G401 (cell line): ENCODE measurements around the gene CACTIN. TPM values are rescaled to one million over a fixed set of nuclear protein-coding genes. Genes with fewer than 3 reads are reported as not detected.

Experiments
- DNase-seq: peaks from one replicate; pipeline ENCODE4 v3.0.0-alpha.2; 2015; ENCODE audit warnings: low spot score
- in situ Hi-C: cut with HindIII; loops from 2 replicates; pipeline ENCODE4 v1.10.0; 2016; ENCODE audit warnings: low sequenced_read_pairs, mixed read lengths
- total RNA-seq: library from RNA; depleted of rRNA; stranded (reverse); fragments of >200 nt; shearing (Covaris generic); gene quantifications from 2 replicates; pipeline ENCODE4 v1.2.3, GENCODE V29; 2014

CACTIN gene
- total RNA-seq, 1 experiment from 2014 or later, result 43.3 TPM

DNA sequence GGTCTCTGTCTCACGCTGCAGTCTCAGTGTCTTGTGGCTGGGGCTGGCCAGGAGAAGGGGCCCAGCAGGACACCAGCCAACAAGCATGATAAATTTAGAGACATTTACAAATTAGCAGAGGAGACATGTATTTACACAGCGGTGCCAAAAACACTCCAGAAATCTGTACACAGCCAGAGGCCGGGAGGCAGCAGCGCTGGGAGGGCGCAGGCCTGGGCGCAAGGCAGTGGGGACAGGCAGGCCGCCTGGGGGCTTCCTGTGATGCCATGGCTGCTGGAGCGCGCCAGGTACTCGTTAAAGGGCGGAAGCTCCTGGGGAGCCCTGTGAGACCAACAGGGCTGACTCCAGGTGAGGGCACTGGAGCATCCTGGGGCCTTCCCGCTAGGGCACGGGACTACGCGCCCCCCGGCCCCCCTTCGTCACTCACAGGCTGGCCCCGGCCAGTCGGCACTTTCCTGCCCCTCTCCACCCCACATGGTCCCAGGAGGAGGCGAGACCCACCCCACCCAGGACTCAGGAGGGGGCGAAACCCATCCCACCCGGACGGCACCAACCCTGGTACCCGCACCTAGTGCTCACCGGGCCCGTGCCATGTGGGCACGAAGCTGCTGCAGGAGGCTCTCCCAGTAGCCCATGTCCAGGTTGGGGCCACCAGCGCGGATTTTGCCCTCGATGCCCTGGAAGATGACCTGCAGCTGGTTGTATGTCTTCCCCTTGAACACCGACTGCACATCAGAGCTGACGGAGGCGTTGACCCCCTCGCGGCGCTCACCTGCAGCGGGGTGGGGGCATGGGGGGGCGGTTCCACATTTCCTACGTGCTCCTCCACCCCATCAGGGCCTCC is 12.6 kb downstream of the CACTIN start:
- no peak for DNase-seq
- in situ Hi-C loops, result no loop called here

DNA sequence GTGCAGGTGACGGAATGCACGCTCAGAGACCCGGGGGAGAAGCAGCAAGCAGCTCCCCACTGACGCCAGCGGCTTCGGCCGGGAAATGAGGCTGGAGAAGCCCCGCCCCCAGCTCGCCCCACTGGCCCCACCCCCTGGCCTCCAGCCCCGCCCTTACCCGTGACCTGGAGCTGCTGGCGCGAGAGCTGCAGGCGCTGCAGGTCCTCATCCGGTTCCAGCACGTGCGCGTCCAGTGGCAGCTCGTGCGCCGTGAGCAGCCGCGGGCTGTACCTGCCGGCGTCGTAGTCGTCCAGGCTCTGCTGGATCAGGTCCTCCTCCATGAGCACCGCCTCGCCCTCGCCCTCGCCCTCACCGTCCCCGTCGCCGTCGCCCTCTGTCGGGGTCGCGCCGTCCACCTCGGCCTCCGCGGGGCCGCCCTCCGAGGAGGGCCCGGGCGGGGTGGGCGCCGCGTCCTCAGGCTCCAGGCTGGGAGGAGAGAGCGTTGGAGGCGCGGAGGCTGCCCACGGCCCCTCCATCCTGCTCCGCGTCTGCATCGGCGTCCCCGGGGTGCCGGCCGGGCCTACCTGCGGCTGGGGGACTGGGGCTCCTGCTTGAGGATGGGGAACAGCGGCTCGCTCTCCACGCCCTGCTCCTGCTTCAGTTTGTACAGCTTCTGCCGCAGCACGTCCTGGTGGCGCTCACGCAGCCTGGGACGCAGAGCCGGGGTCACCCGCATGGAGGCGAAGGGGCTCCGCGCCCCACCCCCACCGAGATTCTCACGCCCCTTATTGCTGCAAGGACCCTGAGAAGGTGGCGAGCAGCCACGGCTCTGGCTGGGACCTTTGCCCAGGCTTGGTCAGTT is 13.5 kb downstream of the CACTIN start:
- DNase-seq, result no peak
- in situ Hi-C loops, result no loop called here

DNA sequence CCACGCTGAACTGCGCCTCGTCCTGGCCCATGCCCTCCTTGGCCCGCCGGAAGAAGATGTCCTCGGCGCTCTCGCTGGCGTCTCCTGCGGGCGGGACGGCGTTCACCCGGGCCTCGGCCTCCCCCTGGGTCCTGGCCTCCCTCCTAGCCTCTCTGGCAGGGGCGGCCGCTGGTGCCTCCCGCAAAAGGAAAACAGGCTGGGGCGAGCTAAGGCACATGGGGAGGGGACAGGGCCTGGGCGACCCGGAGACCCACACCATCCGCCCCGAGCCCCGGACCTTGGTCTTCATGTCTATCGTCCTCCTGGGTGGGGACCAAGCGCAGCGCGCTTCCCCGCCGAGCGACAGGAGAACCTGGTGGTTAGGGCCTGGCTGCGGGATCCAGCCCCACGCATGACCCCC is 14.3 kb downstream of the CACTIN start:
- in situ Hi-C loops, result no loop called here
- DNase-seq, result no peak

DNA sequence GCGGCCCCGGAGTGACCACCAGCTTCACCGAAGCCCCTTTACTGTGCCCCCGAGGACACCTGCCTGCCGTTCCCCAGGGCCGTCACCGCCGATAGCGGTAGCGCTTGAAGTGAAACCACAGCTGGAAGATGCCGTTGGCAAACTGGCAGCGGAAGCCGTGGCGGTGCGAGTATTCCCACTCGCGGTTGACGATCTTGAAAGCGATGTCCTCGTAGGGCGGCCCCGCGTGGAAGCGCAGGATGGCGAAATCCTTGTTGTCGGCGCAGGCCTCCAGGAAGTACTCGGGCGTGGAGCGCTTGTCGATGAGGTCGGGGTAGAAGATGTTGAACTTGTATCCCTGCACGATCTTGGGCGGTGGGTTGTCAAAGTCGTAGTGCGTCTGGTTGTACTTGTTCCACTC is 14.7 kb downstream of the CACTIN start:
- no peak for DNase-seq
- in situ Hi-C loops, result no loop called here

DNA sequence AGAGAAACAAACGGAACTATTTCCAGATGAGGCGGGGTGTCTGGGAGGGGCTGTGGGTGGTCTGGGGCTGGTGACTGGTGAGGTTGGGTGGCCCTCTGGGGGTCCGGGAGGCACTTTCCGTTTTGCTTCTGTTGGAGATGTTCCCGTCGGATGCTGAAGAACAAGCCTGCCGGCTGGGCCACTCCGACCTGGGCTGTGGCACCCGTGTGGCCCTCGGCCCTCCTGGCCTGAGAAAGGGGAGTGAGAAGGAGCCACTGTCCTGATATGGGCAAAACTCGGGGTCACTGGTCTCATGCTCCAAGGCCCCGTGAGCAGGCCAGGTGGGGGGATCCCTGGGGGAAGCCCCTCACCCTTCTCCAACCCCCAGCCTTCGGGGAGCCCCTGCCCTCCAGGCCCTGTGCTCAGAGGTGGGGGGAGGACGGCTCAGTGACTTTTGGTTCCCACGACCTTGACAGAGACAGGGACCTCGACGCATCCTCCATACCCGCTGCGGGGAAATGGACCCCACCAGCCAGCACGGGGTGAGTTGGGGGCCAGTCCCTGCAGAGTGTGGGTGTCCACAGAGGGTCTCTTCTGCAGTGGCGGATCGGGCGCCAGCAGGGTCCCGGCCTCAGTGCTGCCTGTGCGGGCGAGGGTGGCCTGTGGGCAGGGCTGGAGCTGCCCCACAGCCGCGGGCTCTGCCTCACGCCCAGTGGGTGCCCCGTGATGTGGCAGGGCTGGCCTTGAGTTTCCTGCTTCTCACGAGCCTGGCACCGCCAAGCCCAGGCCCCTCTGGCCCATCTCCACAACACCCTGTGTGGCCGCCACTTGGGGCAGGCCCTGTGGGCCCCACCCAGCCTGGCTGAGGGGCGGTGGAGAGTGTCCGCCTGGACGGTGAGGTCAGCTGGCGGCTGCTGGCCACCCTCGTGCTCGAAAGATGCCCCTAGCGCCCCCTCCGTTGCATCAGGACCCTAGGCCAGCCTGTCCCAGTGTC is 15.6 kb downstream of the CACTIN start:
- DNase-seq, result no peak
- in situ Hi-C loops, result no loop called here

DNA sequence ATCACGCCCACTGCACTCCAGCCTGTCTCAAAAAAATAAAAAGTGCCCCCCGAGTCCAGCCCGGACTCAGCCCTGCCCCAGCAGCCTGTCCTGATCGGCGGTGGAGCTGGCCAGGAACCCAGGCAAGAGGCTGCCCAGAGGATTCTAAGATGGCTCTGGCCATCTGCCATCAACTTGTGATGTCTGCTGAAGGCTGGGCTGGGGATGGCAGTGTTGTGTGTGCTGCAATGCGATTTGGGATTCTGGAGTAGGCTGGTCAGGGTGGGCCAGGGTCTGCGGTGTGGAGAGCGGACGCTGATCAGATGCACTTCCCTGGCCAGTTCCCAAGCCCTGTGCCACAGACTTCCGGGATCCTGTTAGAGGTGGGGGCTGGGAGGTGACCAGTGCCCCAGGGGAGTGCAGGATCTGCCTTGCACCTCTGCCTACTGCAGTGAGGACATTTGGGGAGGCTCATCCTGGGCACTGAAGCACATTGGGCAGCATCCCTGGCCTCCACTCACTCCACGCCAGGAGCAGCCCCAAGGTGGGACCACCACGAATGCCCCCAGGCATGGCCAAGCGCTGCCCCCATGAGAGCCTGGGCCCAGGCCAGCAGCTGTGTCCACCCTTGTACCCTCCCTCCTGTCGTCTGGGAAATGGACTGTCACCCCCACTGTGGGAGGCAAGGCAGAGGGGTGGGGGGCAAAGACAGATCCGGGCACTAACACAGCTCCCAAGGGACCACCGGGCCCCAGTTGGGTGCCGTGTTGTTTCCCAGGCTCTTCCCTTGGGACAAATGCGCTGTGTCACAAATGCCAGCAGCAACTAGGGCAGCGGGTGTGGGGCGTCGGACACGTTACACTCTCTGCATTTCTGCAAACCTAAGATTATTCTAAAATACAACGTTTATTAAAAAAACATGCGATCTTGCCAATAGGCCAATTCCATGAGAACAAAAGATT is 16.5 kb downstream of the CACTIN start:
- in situ Hi-C loops, result no loop called here
- DNase-seq, result no peak

DNA sequence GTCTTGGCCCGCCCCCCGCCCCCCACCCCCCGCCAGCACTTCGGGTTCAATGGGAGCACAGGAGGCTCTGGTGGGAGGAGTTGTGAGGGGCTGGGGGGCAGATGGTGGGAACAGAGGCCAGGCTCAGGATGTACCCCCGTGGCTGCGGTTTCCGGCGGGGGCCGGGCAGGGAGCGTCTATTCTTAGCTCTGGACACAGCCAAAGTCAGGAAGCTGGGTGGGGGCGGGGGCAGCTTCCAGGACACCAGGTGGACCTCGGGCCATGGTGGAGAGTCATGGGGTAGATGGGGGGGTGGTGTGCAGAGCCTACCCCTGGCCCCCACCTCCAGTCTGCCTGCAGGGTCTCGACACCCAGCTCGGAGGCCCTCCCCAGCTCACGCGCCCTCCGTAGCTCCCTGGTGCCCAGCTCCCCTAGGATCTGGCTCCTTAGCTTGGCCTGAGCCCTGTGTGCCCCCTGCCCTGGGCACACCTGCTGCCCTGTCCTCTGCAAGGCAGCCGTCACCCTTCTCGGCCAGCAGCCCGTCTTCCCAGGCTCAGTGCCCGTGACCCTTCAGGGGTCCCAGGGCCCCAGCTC is 17.8 kb downstream of the CACTIN start:
- no peak for DNase-seq
- in situ Hi-C loops, result no loop called here

DNA sequence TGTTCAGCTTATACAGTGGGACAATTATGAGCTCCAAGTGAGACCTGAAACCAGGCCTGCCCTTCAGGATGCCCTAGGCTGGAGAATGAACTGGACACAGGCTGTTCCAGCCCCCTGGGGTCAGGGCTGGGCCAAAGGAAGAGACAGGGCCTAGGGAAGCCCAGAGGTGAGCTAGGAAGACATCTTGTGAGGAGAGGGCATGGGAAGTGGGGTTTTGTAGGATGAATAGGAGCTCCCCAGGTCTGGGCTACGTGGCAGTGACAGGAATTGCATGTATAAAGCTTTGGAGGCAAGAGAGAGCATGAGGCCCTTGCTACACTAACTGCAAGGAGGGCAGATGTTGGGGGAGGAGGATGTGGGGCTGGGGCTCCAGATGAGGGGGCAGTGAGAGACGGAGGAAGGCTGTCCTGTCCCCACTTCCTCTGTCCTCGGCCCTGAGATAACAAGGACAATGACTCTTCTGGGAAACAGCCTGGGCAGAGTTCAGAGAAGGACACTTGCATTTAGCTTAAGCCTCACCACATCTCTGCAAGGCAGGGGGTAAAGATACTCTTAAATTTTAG is 18.4 kb downstream of the CACTIN start:
- in situ Hi-C loops, result no loop called here
- no peak for DNase-seq

DNA sequence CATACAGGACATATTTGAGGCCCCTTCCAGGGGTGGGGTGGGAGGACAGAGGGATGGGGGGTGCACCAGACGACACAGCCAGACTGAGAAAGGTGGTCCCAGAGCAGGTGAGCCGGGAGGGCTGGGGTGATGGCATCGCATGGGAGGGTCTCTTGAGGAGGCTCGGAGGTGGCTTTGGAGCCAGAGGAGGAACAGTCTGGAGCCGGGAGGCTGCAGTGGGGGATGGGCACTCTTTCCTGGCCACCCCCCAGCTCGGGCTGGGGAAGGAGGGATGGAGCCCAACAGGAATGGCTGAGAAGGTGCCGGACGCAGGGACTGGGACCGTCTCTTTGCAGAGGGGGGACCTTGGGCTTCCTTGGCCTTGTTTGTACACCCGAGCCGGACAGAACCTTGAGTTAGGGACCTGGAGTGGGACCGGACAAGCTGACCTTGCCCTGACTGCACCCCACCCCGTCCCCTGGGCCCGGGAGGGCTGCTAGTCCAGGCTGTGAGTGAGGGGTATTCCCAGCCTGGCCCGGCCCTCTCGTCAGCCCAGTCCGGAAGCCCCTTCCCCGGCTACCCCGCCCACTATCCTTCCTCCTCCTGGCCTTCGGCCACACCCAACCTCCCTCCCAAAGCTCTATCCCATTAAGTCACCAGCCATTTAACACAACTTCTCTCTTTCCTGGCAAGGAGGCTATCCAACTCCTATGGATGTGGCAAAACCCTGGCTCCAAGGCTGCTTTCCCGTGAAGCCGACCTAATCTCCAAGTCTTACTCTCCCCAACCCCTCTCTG is 19.1 kb downstream of the CACTIN start:
- in situ Hi-C loops, result no loop called here
- peak; percentile 30 for DNase-seq

DNA sequence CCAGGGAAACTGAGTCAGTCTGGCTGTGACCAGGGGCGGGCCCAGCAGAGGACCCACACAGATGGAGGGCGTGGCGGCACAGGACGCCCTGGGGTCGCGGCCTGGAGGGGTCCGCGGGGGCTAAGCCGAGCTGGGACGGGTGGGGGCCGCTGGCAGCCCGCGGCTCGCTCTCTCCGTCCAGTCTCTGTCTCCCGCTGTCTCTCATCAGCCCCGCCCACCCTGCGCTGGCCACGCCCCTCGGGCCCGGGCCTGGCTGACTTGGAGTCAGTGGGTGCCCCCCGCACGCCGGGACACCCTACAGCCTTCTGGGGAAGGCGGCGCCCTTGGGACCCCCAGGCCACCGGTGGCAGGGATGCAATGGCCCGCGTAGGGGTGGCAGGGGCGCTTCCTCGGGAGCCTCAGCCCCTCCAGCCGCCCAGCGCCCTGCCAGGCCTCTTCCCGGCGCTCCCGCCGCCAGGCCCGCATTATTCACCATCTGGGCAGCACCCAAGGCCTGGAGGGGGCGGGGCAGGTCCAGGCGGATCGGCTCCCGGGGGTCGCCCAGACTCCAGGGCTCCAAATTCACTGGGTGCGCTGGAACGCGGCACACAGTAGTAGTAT is 19.8 kb downstream of the CACTIN start, which contains the start of gene TBXA2R:
Gene TBXA2R (minus strand): TSS at position 186 of the 600 bp plus-strand sequence. CDS start 6,241 bp downstream, outside the sequence.
- no peak for DNase-seq
- in situ Hi-C loops, result no loop called here

DNA sequence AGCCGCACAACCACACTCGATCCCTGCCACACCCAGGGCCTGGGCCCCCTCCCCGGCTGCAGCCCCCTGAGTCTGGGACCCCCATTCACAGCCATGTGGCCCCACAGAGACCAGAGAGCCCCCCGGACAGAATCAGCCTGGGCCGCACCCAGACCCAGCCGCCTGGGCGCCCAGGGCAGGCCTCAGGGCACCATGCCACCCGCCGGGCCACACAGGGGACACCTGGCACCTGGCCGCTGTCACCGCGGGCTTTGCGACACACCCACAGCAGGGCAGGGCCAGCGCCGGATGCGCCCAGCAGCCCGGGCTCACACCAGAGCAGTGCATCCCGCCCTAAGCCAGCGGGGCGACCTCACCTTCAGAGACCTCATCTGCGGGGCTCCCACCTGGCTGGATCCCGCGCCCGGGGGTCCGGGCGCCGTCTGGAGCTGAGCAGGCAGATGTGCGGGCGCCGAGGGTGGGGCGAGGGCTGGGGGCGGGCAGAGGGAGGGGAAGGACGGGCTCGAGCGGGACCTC is 20.4 kb downstream of the CACTIN start:
- in situ Hi-C loops, result no loop called here
- DNase-seq, result no peak

DNA sequence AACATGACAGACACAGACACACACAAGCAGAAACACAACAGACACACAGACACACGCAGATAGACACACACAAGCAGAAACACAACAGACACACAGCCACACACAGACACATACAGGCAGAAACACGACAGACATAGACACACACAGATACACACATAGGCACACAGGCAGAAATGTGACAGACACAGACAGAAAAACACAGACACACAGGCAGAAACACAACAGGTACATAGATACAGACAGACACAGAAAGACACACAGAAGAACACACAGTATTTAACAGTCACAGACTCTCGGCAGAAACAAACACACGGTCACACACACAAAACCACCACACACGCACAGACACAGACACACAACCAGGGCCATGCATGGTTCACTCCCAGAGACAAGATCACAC is 20.8 kb downstream of the CACTIN start:
- in situ Hi-C loops, result no loop called here
- no peak for DNase-seq

DNA sequence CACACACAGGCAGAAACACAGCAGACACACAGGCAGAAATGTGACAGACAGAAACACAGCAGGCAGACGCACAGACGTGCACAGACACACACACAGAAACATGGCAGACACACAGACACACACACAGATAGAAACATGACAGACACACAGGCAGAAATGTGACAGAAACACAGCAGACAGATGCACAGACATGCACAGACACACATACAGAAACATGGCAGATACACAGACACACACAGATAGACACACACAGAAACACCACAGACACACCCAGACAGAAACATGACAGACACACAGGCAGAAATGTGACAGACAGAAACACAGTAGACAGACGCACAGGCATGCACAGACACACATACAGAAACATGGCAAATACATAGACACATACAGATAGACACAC is 21.2 kb downstream of the CACTIN start:
- DNase-seq, result no peak
- in situ Hi-C loops, result no loop called here

DNA sequence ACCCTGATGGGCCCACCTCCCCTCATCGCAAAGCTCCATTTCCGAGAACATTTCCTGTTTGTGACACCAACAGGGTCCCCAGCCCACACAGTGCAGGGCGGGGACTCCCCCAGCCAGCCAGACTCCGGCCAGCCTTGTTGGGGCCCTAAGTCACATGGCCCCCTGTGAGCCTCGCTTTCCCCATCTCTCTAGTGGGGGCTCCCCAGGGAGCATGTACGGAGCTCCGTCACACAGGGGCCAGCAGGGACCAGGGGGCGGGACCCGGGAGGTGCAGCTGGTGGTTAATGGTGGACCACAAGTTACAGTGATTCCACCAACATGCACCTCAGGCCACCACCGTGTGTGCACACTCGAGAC is 21.6 kb downstream of the CACTIN start:
- in situ Hi-C loops, result no loop called here
- DNase-seq, result no peak

DNA sequence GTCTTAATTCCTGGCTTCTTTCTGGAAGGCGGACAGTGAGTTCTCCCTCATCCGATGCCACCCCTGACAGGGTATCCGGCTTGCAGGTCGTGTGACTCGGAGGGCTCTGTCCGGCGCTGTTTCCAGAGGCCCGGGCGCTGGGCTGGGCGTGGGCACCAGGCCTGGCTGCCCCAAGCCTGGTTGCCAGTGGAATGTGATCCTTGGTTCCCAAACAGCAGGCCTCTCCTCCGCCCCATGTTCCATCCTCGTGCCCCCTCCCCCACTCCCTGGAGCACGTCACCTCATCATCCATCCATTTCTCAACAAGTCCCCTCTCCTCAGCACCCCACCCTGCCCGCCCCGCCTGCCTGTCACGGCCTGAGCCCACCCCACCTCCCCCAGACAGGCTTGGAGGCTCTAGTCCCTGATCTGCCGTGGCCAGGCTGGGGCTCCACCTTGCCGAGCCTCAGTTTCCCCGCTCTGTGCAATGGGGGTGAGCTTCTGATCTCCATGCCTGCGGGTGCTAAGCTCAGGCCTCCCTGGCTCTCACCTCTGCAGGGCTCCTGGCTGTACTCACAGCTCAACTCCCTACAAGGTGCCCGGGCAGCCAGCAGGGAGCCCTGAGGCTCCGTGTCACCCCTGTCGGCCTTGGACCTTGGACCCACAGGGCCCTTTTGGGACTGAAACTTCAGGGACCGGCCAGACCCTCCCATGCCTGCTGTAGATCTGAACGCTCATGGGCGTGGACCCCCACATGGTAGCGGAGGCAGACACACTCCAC is 22.2 kb downstream of the CACTIN start:
- in situ Hi-C loops, result no loop called here
- no peak for DNase-seq
